Mesothelial cell of epicardium (in vitro differentiated cells): ENCODE results near the gene PPM1N. TPM values are rescaled to one million over a fixed set of nuclear protein-coding genes. Genes with fewer than 3 reads are reported as not detected.

ENCODE experiments used
- DNase-seq, 2 experiments: peaks; one replicate each; pipeline ENCODE4 v3.0.0; 2021; ENCODE audit warnings: low spot score in 2 of 2; ENCODE audit not compliant: unreplicated experiment in 2 of 2
- H3K27ac Mint-ChIP-seq: 2 replicates; pipeline ENCODE4 v1.8.0; 2021; ENCODE audit warnings: mixed read lengths
- H3K27me3 Mint-ChIP-seq: 2 replicates; pipeline ENCODE4 v1.8.0; 2021; ENCODE audit warnings: low read depth, mixed read lengths
- H3K36me3 Mint-ChIP-seq: 2 replicates; pipeline ENCODE4 v1.8.0; 2021; ENCODE audit warnings: mixed read lengths
- H3K4me1 Mint-ChIP-seq: 2 replicates; pipeline ENCODE4 v1.8.0; 2021; ENCODE audit warnings: mixed read lengths
- H3K4me3 Mint-ChIP-seq: 2 replicates; pipeline ENCODE4 v1.8.0; 2021; ENCODE audit warnings: mild to moderate bottlenecking, moderate library complexity, mixed read lengths
- H3K9me3 Mint-ChIP-seq: 2 replicates; pipeline ENCODE4 v1.8.0; 2021; ENCODE audit warnings: mixed read lengths
- total RNA-seq: library from RNA; stranded (reverse); gene quantifications from 3 replicates; pipeline ENCODE4 v1.2.1, GENCODE V29; 2021
- TF ChIP-seq, protein P1 (sequence below): fragments of 200-600 bp; sonication (generic); IDR thresholded peaks from one replicate; pipeline ENCODE4 v1.5.0; 2021; ENCODE audit warnings: antibody characterized with exemption; ENCODE audit not compliant: unreplicated experiment

Gene PPM1N
- total RNA-seq, 1 donor from 2014 or later = 0.60 TPM

DNA sequence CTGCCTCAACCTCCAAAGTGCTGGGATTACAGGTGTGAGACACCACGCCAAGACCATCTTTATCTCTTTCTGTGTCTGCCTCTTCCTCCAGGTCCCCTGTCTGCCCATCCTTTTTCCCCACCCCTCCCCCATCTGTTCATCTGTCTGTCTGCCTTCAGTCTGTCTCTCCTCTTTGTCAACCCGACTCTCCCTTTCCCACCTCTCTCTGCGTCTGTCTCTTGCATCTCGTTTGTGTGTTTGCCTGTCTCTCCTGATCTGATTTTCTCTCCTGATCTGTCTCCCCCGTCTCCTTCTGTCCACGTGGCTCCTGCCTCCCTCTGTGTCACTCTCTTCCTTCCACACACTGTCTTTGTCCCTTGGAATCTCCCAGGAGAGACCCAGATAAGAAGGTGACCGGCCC, 19.0 kb downstream of the PPM1N start:
- Mint-ChIP-seq H3K4me1 (no peaks in the 10 kb centered on the region), H3K36me3 (peaks cover 13% of the 10 kb centered on the region), H3K27ac (no peak overlapping the region), H3K9me3 (no peaks in the 10 kb centered on the region), H3K27me3 (no peaks in the 10 kb centered on the region), H3K4me3 (no peak overlapping the region)
- TF ChIP-seq, protein P1, sequence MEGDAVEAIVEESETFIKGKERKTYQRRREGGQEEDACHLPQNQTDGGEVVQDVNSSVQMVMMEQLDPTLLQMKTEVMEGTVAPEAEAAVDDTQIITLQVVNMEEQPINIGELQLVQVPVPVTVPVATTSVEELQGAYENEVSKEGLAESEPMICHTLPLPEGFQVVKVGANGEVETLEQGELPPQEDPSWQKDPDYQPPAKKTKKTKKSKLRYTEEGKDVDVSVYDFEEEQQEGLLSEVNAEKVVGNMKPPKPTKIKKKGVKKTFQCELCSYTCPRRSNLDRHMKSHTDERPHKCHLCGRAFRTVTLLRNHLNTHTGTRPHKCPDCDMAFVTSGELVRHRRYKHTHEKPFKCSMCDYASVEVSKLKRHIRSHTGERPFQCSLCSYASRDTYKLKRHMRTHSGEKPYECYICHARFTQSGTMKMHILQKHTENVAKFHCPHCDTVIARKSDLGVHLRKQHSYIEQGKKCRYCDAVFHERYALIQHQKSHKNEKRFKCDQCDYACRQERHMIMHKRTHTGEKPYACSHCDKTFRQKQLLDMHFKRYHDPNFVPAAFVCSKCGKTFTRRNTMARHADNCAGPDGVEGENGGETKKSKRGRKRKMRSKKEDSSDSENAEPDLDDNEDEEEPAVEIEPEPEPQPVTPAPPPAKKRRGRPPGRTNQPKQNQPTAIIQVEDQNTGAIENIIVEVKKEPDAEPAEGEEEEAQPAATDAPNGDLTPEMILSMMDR = no peak
- no peak for DNase-seq

GRCh38 chr19:45517641-45518468, 19.6 kb downstream of the PPM1N start:
- TF ChIP-seq, protein P1 = no peak
- Mint-ChIP-seq H3K27ac (no peak overlapping the region), H3K36me3 (peaks cover 13% of the 10 kb centered on the region)

GRCh38 chr19:45518469-45518826, 20.2 kb downstream of the PPM1N start:
- H3K4me1 Mint-ChIP-seq = no peaks in the 10 kb centered on the region
- TF ChIP-seq, protein P1 = no peak
- no peaks in the 10 kb centered on the region for H3K27me3 Mint-ChIP-seq
- H3K4me3 Mint-ChIP-seq = no peak overlapping the region
- no peak overlapping the region for H3K27ac Mint-ChIP-seq
- no peak for DNase-seq
- no peaks in the 10 kb centered on the region for H3K9me3 Mint-ChIP-seq
- peaks cover 13% of the 10 kb centered on the region for H3K36me3 Mint-ChIP-seq

More at GRCh38 chr19:45517641-45518468, 19.6 kb downstream of the PPM1N start:
- Mint-ChIP-seq H3K27me3 (no peaks in the 10 kb centered on the region), H3K4me3 (no peak overlapping the region), H3K9me3 (no peaks in the 10 kb centered on the region), H3K4me1 (no peaks in the 10 kb centered on the region)
- DNase-seq = no peak

GRCh38 chr19:45522010-45522941, 24.0 kb downstream of the PPM1N start:
- Mint-ChIP-seq H3K4me3 (no peak overlapping the region), H3K4me1 (no peaks in the 10 kb centered on the region), H3K27ac (no peak overlapping the region), H3K27me3 (no peaks in the 10 kb centered on the region), H3K9me3 (no peaks in the 10 kb centered on the region), H3K36me3 (peaks cover 24% of the 10 kb centered on the region)
- DNase-seq = no peak
- TF ChIP-seq, protein P1 = no peak

- Mint-ChIP-seq H3K9me3 (no peaks in the 10 kb centered on the region), H3K4me3 (no peak overlapping the region), H3K27me3 (peaks cover 12% of the 10 kb centered on the region), H3K27ac (peak overlapping the region; percentile 78), H3K4me1 (peaks cover 10% of the 10 kb centered on the region), H3K36me3 (peaks cover 15% of the 10 kb centered on the region)
- TF ChIP-seq, protein P1 = peak; percentile 88
- DNase-seq = peak in 1 of 2 experiments; percentile 82
Observed at GRCh38 chr19:45523642-45524256, 25.5 kb downstream of the PPM1N start.
